NOMO-1 treated with DMSO at 0.1 percent for 48 hours (cell line): Measurements from ENCODE around the gene MYOCD.
"Not testable (repeated sequence)": the region's sequence is repeated elsewhere in the genome, so short reads cannot be mapped to it uniquely, and the experiment has no call there.

Source experiments
- DNase-seq: peaks from one replicate; lab custom pipeline; 2025; ENCODE audit not compliant: unreplicated experiment; lab: John Stamatoyannopoulos, UW

Gene MYOCD, protein sequence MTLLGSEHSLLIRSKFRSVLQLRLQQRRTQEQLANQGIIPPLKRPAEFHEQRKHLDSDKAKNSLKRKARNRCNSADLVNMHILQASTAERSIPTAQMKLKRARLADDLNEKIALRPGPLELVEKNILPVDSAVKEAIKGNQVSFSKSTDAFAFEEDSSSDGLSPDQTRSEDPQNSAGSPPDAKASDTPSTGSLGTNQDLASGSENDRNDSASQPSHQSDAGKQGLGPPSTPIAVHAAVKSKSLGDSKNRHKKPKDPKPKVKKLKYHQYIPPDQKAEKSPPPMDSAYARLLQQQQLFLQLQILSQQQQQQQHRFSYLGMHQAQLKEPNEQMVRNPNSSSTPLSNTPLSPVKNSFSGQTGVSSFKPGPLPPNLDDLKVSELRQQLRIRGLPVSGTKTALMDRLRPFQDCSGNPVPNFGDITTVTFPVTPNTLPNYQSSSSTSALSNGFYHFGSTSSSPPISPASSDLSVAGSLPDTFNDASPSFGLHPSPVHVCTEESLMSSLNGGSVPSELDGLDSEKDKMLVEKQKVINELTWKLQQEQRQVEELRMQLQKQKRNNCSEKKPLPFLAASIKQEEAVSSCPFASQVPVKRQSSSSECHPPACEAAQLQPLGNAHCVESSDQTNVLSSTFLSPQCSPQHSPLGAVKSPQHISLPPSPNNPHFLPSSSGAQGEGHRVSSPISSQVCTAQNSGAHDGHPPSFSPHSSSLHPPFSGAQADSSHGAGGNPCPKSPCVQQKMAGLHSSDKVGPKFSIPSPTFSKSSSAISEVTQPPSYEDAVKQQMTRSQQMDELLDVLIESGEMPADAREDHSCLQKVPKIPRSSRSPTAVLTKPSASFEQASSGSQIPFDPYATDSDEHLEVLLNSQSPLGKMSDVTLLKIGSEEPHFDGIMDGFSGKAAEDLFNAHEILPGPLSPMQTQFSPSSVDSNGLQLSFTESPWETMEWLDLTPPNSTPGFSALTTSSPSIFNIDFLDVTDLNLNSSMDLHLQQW

DNA sequence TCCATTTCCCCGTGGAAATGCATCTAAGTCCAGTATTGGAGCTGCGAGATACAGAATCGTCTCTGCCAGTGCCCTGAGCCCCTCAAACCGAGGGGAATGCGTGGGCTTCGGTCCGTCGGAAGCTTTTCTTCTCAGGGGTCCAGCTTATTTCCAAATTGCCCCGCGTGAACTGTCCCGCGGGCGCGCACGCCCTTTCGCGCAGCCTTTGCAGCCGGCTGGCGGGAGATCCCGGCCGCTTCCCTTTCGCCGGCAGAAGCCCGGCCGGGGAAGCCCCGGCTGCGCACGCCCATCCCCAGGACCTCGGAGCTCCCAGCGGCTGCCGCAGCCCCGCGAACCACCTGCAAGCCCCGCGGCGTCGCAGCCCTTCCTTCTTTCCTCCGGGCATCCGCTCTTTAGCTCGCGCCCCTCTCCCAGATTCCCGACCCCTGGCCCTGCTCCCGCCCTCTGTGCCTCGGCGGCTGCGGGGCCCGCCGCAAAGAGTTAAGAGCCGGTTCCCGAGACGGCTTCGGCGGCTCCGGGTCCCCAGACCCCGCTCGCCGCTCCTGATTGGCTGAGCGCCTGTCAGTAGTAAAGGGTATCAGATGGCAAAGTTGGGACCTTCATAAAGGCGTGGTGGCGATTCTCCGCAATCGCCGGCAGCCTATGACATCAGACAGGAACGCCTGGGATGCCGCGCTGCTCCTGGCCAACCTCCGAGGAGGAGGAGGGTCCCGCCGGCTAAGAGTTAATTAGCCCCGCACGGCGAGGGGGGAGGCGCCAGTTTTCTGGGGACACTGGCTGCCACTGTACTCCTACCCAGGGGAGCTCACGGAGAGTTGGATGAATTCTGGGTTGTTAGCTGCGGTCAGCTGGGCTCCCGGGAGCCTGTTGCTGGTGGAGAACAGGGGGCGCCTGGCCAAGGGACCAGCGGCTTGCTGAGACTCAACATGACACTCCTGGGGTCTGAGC, at the start of gene MYOCD:
TSS of gene MYOCD (plus strand) at position 628 of the 948 bp plus-strand sequence. CDS start at position 927, 299 bp downstream.
- no peak for DNase-seq

DNA sequence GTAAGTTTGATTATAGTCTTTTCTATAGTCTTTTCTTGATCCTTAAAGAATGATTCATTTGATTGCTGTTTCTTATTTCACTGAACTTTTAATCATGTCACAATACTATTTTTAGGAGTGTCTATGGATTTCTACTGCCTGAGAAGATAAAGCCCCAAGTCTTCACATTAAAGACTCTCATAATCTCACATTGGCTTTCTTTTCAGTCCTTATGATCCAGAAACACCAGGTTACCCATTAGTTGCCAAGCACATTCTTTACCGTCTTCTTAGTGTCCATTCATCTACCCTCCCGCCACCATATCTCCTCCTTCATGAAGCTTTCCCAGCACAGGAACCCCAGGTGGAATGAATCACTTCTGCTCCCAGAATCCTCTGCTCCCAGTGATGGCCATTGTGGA, 49.5 kb upstream of the MYOCD start:
- DNase-seq = no peak

DNA sequence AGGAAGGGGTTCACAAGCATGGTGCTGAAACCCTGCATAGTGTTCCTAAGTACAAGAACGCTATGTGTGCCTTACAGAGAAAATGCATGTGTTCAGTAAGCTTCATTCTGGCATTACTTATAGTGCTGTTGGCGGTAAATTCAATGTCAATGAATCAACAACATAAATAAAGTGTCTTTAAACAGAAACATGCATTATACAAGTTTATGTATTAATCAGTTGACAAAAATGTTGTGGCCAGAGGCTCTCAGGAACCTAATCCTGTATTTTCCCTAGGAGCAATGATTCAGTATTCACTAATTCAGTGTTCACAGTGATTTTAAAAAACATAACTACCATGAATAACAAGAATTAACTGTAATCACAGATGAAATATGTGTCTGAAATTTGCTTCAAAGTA, 47.1 kb upstream of the MYOCD start:
- DNase-seq = no peak

DNA sequence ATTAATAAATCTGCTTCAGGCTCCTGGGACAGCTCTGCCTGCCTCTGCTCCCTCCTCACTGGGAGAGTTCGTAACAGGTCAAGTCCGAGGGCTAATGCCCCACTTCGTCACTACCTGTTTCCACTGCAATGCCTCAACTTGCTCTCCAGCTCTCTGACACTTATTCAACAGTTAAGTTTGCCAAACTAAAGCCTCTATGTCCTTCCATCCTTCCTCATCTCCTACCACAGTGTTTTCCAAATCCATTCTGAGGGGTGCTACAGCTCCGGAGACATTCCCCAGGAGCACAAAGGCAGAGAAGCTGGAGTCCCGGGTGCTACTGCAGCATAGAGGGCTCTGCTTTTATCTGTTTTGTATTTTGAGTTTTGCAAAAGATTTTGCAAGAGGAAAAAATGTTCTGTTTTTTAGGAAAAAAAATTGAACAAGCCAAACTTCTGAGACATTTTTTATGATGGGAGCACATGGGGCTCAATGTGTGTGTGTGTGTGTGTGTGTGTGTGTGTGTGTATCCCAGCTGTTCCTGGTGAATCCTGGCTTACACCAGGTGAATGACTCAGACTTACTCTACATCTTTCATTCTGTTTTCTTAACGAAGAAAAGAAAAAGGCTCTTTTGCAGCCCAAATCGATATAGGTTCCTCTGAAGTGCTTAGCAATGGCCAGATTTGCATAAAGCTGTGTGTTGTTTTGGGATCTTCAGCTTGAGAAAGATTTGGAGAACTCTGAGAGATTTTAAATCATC, 46.1 kb upstream of the MYOCD start:
- no peak for DNase-seq

DNA sequence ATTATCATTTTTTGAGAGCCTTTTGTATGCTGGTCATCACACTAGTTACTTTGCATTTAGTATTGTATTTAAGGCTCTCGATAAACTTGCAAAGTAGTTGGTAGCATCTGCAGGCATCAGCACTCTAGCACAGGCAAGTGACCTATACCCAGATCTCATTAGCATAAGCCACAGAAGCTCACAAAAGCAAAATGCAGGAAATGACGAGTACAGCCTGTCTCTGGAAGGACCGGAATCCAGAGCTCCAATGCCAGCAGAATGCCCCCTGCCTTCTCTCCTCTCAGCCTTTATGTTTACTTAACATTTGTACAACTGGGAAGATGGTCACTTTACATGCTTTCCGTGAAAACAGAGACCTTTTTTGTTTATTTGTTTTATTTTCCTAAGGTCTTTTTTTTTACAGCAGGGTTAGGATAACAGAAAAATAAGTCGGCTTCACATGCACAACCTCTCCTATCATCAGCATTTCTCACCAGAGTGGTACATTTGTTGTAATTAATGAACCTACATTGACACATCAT, 45.4 kb upstream of the MYOCD start:
- no peak for DNase-seq

DNA sequence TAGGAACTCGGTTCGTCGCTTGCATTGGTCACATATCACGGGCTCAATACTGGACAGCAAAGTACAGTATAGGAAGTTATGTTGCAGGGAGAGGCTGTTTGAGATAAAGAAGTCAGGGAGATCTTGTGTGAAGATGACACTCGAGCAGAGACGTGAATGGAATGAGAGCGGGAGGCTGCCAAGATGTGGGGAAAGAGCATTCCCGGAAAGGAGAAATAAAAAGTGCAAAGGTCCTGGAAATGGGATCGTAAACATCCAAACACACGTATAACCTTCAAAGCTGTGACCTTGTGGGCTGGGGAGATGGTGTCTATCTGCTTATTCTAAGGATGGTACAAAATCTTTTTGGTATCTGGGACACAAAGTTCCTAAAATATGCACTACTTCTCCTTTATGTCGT, 43.0 kb upstream of the MYOCD start:
- no peak for DNase-seq

DNA sequence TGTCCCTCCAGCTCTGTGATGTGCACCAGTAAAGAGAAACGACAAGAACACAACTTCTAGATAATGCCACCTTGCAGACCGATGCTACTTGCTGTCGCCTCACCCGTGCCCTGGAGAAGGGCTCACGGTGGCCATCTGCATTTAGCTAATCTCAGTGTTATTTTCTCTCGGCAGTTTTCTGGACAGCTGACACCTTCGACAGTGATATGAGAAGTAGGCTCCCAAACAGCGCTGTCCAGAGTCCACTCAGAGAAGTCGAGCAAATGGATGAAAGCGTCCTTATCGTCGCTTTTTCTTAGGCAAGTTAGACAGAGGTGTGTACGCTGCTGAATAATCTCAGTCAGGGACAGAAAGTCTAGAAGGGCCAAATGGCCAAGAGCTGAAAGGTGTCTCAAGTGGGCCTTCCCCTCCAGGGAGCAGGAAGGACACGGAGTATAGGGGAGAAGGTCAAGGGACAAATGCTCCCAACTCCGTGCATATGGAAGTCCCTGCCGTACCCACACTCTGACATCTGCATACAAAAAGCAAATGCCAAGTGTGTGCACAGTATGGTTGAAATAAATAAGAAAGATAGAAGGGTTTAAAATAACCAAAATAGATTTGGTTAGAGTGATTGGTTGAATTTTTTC, 42.4 kb upstream of the MYOCD start:
- DNase-seq = no peak

DNA sequence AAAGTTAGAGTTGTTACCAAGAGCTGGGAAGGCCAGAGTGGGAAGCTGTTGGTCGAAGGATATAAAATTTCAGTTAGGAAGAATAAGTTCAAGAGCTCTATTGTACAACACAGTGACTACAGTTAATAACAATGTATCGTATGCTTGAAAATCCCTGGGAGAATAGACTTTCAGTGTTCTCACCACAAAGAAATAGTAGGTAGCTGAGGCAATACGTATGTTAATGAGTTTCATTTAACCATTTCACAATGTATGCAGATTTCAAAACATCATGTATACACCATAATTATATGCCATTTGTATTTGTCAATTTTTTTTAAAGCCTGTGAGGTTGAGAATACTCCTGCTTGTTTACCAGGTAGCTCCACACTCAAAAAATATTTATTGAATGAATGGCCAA, 41.5 kb upstream of the MYOCD start:
- DNase-seq = no peak

DNA sequence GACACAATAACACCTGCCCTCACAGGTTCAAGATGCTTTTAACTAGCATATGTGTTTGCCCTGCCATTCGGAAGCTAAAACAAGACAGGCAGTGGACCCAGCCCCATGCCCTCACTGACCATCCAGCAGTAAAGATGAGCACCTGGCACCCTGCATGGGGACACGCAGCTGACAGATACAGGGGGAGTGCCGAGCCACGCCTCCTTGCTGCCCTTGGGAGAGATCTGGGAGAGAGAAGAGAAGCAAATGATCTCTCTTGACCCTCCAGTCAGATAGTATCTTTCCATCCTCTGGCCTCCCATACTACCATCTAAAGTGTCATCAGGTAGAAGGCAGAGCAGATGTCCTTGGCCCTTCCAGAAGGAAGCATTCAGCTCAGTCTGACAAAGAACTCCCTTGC, 40.6 kb upstream of the MYOCD start:
- DNase-seq = no peak

DNA sequence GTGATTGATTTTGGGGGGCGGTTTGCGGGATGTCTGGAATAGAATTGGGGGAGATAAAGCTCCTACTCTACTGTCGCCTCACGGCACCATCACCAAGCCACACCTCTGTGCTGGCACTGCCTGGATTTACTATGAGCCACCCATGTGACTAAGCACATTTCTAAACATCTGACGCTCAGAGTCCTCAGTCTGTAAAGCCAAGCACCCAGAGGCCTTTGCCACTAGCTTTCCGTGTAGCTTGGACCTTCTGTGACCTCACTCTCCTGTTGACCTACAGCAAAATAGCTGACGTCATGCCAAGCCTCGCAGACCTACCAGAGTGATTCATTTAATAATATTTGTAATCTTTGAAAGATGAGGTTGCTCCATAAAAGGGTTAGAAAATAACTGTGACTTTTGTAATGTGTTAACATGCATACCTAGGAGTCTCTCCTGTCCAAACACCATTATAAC, 38.5 kb upstream of the MYOCD start:
- DNase-seq = no peak

DNA sequence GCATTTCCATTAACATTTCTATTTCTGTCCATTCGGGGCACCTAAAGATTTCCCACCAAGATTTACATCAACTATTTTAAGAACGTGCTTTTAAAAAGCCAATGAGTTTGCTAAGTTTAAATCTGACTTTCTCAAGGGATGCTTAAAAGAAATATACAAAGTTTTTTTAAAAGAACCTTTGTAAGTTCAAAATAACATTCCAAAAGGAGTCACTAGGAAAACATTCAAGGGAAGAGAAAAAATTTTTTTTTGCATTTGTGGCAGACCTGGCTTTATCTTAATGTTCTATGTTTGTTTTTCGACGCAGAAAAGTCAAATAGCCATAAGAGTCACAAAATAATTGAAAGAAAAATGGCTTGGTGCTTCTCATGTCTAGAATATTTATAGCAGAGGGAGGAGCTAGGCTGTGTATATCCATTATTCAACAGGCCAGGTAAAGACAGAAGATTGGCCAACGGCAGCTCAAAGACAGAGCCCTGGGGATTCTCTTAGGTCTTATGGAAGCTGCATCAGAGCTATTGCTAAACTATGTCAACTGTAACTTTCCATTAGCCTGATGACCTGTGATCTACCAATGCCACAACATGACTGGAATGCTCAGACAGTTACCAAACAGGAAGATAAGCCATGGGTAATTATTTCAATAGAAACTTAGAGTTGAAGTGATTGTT, 37.8 kb upstream of the MYOCD start:
- no peak for DNase-seq

DNA sequence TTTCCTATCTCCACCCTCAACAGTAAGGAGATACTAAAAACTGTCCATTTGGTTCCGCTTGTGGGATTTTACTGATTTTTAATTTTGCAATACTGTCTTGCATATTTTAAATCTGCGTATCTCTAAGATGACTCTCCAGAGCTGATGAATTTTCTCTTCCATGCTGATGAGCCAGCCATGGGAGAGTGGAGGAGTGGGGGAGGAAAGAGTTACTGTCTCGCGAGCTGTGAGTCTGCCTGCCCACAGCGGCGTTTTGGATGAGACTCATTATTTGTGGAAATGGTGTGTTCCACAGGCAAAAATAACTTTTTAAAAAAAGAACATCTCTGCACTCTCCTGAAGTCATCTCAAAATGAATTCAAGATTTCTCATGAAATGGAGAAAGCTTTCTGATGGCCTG, 34.6 kb upstream of the MYOCD start:
- no peak for DNase-seq

DNA sequence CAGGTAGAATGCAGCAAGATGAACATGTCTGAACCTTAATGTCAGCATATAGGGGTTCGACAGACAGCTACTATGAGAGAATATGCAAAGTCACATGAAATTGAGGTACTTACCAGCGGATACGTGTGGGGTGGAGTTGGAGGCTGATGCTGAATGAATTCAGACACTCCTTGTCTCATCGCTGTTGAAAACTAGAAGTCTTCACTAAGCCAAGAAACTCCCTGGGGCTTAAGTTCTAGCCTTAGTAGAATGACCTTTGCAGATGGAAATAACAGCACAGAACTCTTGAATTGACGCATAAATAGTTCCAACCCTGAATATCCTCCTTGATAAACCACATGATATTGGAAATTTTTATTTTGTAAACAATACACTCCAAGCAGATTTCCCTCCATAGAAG, 32.9 kb upstream of the MYOCD start:
- no peak for DNase-seq

DNA sequence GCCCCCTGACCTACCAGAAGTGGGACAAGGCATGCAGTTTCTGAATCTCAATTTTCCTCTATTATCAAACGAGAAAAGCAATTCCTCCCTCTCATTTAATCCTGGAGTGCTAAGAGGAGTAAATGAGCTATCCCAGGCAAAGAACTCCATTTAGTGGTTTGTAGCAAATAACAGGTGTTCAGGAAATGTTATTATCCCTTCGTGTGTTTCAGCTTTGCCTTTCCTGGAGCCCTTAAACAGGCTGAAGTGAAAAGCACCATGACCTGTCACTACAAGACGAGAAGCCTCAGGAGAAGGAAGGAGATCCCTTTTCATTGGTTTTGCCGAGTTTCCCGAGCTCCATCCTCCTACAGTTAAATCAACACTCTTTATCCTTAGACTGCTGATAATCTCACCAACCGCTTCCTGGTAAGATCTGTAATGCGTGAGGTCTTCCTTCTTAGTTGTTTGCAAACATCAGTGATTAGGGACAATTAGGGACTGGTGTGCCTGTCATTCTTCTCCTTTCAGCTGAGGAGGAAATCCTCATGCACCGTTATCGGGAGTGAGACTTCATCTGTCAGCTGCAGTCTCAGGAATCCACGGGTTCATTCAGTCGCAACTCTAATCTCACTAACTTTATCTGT, 30.8 kb upstream of the MYOCD start:
- no peak for DNase-seq

DNA sequence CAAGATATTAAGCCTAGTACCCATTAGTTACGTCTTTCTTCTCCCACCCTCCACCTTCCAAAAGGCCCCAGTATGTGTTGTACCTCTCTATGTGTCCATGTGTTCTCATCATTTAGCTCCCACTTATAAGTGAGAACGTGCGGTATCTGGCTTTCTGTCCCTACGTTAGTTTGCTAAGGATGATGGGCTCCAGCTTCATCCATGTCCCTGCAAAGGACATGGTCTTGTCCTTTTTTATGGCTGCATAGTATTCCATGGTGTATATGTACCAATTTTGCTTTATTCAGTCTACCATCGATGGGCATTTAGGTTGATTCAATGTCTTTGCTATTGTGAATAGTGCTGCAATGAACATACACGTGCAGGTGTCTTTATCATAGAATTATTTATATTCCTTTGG, 29.7 kb upstream of the MYOCD start:
- DNase-seq = not testable (repeated sequence)

DNA sequence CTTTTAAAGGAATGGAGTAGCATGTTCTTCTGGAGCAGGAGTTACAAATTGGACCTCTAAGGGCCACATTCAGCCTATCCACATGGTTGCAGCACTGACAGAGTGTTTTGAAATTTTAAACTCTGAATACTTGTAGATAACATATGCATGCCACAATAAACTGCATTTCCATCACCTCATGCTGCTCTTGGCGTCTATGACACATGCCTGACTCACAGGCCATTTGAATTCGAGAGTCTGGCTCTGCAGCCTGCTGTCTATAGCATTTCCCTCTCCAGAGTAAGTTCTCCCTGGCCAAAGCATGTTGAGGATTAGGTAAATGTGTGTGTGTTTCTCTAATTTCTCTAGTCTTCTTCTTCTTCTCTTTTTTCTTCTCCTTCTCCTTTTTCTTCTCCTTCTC, 28.7 kb upstream of the MYOCD start:
- peak; percentile 61 for DNase-seq

DNA sequence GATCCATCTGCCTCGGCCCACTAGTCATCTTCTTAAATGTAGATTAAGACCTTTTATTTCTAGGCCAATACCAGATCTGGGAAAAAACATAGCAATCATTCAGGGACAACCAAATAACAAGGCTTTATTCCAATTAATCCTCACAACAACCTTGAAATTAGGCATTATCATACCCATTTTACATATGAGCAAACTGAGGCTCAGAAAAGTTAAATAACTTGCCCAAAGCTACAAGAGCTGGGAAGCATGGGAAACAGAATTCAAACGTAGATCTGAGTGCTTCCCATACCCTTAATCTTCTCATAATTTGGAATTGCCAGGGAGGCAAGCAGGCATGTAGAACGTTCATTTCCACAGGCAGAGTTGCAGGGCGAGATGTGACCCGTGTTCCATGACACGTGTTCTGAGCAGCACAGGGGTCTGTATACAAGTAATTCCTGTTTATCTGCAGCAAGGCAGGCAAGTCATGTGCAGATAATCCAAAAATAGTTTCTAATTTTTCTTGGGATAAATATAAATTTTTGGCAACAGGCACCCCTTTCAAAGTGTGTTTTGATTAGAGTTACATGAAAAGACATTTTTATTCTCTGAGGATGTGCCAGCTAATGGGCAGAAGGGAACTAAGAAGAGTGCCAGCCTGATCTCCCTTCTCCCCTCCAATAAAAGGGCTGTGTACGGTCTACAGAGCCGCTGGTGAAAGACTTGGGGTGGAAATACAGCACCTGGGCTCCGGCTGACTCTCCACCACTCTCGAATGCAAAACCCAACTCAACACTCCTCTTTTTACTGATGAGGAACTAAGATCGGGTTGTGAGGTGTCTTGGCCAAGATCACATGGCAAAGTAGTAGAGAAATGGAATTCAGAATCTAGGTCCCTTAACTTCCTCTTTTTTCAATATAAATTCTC, 27.7 kb upstream of the MYOCD start:
- DNase-seq = peak; percentile 90
